Limb (tissue), 2 donors: ENCODE results near the gene AGTPBP1.
"Not testable (repeated sequence)": the region's sequence is repeated elsewhere in the genome, so short reads cannot be mapped to it uniquely, and the experiment has no call there.

Source experiments
- DNase-seq, 2 donors: peaks; one replicate each; pipeline ENCODE4 v3.0.0-alpha.2; 2016; ENCODE audit errors: extremely low spot score in 2 of 2

AGTPBP1 gene

DNA sequence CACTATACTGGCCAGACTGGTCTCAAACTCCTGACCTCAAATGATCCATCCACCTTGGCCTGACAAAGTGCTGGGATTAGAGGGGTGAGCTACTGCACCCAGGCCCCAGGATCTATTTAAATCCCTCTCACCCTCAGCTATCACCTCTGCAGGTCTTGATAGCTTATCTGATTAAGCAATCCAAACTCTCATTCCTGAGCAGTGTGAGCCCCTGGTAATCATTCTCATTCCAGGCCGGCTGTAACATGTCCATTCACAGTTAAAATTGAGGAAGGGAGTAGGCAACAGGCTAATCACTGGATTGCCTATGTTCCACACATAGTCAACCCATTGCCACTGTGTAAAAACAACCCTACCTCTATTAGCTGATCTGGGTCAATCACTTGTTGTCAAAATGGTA, 111.1 kb downstream of the AGTPBP1 start:
- no peak for DNase-seq

DNA sequence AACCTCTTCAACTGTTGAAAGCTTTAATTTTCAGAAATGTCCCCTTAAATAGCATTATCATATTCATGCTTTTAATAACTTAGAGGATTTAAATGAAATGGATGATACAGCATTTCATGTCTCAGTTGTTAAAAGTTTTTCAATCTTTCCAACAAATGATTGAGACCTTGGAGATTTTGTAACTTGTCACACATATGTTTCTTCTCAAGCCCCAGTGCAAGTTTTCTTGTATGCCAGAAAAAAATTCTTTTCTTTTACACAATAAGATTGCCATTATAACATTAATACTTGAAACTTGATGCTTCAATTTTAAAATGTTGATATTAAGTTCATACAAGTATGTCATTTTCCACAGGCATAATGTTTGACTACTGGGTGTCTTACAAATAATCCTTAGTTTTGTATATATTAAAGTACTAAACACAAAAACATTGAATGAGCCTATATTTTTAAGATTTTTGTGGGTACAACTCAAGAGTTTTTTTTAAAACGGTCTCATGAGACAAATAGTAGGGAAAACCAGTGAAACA, 124.5 kb downstream of the AGTPBP1 start:
- DNase-seq: no peak

DNA sequence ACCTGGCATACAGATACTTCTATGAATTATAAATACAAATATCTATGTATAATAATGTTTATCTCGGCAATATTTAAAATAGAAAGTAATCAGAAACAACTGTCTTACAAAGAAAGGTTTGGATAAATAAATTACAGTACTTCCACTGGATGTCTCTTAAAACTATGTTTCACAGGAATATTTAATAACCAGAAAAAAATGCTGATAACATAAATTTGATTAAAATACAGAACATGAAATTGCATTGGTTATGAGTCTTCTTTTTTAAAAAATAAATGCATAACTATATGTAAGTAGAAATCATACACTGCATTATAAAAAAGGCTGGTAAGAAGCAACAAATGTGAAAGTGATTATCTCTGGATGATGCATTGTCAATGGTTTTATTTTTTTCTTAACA, 126.0 kb downstream of the AGTPBP1 start:
- no peak for DNase-seq

DNA sequence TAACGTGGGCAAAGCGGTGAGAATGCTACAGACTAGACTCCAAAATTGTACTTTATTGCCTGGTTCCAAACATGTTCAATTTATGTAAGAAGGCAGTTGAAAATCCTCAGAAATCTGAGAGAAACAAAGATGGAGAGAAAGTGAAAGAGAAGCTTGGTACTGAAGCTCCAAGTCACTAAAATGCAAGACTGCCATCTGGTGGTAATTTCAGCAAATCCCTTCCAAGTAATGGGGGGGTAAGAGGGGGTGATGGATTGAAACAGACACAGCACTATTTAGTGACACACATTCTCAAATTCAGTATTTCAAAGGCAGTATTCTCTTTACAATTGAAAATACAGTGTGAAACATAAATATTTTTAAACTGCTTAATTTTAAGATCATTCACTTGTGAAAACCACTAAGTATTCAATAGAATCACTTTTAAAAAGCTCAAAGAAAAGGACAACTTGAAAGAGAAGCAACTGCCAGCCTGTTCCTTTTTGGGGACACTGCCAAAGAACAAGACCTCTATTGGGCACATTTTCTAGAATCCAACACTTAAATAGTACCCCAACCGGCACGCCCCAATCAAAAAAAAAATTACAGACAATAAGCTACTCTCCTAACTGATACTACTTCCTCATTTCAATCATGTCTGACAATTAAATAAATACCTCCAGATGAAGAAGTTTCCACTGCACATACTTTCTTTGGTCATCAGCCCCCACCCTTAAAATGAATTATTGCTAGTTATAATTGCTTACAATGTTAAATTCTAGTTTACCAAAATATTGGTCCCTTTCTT, 131.5 kb downstream of the AGTPBP1 start:
- DNase-seq: peak; percentile 44 to 92

DNA sequence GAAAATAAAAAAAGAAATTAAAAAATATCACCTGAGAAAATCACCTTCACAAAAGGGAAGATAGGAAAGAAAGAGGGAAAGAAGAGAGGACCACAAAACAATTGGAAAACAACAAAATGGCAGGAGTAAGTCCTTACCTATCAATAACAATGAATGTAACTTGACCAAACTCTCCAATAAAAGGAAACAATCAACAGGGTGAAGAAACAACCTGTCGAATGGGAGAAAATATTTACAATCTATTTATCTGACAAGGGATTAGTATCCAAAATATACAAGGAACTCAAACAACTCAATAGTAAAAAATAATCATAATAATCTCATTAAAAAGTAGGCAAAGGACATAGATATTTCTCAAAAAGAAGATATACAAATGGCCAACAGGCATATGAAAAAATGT, 135.8 kb downstream of the AGTPBP1 start:
- DNase-seq: no peak

DNA sequence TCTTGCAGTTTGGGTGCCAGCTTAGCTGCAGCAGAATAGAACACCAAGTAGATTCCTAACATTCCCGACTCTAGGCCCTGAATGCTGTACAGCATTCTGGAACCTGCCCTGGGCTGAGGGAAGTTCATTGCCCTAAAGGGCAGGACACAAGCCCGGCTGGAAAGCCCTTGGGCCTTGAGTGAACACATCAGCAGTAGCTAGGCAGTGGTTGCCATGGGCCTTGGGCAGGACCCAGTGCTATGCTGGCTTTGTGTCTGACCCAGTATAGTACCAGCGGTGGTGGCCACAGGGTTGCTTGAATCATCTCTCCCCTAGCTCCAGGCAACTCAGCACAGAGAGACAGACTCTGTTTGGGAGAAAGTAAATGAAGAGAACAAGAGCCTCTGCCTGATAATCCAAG, 137.8 kb downstream of the AGTPBP1 start:
- DNase-seq: no peak

DNA sequence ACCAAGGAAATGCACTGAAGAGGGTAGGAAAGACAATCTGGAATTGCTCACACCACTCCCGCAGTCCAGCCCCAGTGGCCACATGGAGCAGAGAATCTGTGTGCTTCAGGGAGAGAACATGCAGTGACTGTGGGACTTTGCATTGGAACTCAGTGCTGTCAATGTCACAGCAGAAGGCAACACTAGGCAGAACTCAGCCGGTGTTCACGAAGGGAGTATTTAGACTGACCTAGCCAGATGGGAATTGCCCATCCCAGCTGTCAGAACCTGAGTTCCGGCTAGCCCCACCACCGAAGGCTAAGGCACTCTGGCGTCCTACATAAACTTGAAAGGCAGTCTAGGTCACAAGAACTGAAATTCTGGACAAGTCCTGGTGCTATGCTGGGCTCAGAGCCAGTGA, 139.0 kb downstream of the AGTPBP1 start:
- DNase-seq: no peak

DNA sequence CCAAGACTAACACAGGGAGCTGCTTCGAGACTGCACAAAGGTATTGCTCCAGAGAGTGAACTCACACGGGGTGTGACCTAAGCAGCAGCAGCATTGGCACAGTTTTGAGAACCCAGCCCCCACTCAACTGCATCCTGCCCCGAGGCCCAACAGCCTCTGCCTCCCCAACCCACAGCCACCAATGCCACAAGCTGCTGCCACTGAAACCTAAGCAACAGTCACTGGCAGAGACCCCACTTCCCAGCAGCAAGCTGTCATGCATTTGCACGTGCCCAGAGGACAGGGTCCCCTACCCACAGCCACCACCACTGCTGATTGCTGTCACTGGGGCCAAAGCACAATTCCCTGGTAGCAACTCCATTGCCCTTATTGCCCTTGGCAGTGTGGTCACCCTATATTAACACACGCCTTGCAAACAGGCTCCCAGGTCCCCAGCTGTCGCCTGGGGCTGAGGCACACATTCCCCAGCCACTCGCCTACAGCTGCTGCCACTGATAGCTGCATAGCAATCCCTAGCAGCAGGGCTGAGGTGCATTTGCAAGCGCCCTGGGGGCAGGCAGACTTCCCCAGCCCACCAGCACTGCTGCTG, 141.0 kb downstream of the AGTPBP1 start:
- DNase-seq: no peak

DNA sequence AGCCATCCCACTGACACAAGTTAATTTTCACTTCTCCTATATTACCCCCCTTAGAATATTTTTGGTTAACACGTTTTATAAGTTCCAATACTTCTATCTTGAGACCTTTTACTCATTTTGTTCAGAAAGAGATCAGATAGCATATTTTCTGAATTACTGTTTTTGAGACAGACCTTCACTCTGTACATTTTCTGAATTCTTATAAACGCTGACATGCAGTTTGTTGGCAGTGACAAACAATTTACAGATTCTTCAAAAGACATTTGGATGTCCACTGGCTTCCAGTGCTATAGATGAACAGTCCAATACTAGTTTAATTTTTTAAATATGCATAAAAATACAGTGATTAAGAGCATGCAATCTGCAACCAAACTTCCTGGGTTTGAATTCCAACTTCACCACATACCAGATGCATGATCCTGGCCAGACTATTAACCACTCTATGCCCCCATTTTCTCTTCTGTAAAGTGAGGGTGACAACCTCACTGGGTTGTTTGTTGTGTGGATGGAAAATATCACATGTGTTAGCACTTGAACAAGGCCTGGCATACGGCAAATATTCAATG, 142.1 kb downstream of the AGTPBP1 start:
- DNase-seq: no peak

DNA sequence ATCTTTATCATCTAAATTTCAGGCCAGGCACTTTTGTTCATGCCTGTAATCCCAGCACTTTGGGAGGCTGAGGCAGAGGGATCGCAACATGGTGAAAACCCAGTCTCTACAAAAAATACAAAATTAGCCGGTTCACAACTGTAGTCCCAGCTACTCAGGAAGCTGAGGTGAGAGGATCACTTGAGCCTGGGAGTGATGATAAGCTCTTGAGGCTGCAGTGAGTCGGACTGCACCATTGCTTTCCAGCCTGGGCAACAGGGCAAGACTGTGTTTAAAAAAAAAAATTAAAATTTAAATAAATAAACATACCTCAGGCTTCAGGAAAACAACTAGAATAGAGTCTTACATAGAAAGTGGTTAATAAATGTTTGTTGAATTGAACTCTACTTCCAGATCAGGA, 147.4 kb downstream of the AGTPBP1 start:
- DNase-seq: no peak

DNA sequence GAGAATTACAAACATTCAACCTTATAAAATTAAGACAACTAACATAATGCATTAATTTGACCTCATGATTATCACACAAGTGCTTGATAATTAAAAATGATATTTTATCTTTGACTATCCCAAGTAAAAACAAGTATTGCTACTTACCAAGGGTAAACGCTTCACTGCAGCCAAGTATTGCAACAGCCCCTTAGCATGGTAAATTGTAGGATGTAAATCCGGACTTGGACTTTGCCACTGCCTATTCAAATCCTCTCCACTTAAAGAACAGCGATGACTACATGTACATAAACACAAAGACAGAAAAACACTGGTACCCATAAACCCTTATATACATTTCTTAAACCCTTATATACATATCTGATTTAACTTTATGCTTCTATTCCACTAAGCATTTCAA, 155.1 kb downstream of the AGTPBP1 start:
- no peak for DNase-seq

DNA sequence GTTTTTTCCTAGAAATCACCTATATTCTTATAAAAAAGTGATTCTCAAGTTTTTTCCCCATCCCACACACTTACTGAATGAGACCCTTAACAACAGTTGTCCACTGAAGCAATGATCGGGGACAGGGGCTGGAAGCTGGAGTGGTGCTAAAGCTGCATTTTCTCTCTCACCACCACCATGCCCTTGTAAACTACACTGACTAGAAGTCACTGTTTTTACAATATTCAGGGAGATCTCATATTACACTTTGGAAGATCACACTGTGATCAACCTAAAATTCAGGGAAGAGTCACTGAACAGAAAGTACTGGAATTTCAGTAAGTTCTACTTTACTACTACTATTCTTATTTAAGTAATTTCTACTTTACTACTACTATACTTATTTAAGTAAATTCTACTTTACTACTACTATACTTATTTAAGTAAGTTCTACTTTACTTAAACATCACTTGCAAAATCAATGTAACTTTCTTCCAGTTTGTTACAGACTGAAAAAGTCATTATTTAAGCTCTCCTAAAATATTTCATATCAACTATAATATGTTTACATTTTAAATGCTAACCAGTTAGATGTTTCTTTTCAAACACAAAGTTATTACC, 164.3 kb downstream of the AGTPBP1 start:
- no peak for DNase-seq

DNA sequence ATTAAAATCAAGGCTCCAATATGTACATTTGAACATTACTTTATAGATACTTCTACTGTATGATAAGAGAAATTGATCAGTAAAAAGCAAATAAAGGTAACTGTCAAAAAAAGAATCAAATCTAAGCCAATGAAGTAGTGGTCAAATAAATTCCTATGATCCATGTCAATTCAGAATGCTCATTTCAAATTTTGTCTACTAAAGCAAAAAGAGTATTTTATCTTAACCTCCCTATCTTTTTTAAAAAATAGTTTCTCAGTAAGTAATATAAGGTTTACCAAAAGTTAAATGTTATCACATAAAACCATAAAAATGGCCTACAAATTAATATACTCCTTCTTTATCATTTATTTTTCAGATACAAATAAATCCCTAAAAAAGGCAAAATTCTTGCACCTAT, 165.9 kb downstream of the AGTPBP1 start:
- DNase-seq: no peak

DNA sequence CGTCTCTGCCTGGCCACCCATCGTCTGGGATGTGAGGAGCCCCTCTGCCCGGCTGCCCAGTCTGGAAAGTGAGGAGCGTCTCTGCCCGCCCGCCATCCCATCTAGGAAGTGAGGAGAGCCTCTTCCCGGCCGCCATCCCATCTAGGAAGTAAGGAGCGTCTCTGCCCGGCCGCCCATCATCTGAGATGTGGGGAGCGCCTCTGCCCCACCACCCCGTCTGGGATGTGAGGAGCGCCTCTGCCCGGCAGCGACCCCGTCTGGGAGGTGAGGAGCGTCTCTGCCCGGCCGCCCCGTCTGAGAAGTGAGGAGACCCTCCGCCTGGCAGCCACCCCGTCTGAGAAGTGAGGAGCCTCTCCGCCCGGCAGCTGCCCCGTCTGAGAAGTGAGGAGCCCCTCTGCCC, 168.2 kb downstream of the AGTPBP1 start:
- not testable (repeated sequence) for DNase-seq

DNA sequence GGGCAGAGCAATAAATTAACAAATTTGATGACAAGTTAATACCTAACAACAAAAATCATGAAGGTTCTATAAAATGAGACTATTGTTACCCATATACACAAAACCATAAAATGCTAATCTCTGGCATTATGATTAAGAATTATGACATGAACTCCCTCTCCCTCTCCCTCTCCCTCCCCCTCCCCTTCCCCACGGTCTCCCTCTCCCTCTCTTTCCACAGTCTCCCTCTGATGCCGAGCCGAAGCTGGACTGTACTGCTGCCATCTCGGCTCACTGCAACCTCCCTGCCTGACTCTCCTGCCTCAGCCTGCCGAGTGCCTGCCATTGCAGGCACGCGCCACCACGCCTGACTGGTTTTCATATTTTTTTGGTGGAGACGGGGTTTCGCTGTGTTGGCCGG, 168.8 kb downstream of the AGTPBP1 start:
- DNase-seq: not testable (repeated sequence)

DNA sequence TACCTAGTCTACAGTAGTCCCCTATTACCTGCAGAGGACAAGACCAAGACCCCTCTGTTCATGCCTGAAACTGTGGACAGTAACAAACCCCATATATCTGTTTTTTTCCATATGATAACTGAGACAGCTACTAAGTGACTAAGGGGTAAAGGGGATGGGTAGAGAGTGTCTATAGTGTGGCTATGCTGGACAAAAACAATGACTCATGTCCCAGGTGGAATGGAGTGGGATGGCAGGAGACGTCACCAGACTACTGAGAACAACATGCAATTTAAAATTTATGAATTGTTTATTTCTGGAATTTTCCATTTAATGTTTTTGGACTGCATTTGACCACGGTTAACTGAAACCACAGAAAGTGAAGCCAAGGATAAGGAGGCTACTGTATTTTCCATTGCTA, 171.8 kb downstream of the AGTPBP1 start:
- DNase-seq: no peak

DNA sequence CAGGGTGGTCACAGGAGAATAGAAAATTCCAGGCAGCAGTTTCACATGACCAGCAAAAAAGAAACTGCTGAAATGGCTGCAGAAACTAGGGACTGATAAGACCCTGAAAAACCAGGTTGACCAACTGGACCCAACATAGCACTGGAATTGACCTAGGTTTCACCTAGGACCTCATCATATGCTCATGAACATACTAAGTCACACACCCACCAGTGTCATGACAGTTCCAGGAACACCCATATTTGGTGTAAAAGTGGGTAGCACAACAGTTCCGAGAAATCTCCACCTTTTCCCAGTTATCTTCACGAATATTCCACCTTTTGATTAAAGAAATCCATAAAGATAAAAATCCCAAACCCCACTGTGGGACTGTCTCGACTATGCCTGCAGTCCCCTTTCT, 182.2 kb downstream of the AGTPBP1 start:
- no peak for DNase-seq

DNA sequence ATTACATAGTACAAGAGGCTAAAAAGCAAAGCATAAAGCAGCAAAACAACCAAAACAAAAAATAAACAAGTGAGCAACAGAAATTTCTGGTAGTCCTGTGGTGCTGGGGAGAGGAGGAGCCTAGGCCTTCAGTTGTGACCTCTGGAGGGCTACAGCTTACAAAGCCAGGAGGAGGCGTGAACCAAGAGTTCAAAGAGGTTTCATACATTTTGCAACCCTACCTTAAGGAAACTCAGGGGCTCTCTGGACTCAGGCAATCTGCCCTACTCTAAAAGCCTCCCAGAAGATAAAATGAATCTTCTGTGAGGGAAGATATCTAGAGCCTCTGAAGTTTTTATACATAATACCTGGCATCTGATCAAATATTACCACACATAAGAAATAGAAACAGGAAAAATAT, 187.4 kb downstream of the AGTPBP1 start:
- no peak for DNase-seq

DNA sequence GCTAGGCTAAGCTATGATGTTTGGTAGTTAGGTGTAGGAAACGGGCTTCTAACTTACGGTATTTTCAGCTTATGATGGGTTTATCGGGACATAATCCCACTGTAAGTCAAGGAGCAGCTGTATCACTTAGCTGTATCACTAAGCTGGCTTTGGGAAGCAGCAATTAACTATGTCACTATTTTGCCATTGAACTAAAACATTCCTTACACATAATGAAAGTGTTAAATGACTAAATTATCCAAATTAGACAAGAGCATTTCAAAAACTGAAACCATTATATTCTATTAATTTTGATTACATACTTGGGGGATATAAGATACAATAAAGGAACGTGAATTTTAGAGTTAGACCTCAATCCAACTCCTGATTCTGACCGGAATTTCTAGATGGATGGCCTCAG, 188.3 kb downstream of the AGTPBP1 start:
- no peak for DNase-seq

DNA sequence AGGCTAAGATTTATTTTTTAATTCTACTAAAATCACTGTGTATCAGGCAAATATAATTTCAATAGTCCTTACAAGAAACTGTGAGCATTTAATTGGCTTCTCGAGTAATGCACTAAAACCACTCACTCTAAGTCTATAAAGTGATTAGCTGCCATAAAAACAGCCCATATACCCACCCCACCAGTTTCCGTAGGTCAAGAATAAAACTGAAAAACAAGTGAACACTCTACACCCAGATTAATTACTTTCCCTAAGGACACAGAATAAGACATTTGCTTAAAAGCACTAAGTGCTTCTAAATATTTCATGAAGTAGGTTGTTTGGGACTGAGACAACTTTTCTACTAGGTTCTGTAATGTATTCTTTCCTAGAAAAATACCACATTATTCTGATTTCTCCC, 194.2 kb downstream of the AGTPBP1 start:
- DNase-seq: no peak

DNA sequence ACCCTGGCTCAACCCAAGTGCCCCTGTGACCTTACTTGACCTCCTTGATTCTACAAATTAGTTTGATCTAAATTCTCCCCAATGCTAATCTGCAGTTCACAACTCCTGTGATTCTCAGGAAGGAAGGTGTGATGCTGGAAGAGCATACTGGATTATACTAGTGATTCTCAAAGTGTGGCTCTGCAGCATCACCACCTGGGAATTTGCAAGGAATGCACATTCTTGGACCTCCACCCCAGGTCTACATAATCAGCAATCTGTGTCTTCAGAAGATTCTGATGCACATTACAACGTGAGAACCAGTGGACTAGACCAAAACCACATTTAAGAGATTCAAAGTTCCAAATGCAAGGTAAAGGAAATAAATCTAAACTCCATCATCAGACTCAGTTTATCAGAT, 198.6 kb downstream of the AGTPBP1 start:
- DNase-seq: no peak

DNA sequence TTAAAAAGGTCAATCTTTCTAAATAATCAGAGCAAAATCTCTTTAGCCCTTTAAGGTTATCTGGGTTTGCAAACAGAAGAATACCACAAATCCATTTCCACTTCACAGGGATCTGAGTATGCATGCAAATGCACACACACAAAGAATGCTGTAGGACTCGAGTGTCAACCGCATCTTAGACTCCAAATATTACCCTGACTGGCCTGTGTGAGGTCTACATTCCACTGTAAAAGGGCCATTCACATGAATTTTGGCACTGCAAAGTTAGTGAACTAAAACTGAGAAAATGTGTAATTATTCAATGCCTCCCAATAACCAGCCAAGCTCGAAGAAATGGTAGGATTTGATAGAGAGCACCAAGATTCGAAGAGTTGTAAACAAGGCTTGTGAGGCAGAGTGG, 199.9 kb downstream of the AGTPBP1 start:
- no peak for DNase-seq
